Measurements from ENCODE around the gene PTGDS. TPM values are rescaled to one million over a fixed set of nuclear protein-coding genes. Genes with fewer than 3 reads are reported as not detected.

The PTGDS gene
- total RNA-seq, 1 donor from 2014 or later, result 225 TPM

- H3K4me1 ChIP-seq, result peaks cover 7% of the 10 kb centered on the region
- no peak overlapping the region for H3K4me3 ChIP-seq
- DNase-seq (no peak), ATAC-seq (no peak)
- no peaks in the 10 kb centered on the region for H3K27me3 ChIP-seq (ENCODE audit: low read depth)
- no peaks in the 10 kb centered on the region for H3K9me3 ChIP-seq
- no peak for TF ChIP-seq CTCF (IDR thresholded peaks at IDR 0.05)
- H3K27ac ChIP-seq, result no peak overlapping the region
- intact Hi-C loops (cut with DNase I), result no loop called here
- peaks cover 40% of the 10 kb centered on the region for H3K36me3 ChIP-seq
Measured at GRCh38 chr9:137011907-137012675, 34.8 kb downstream of the PTGDS start.

- Histone ChIP-seq H3K36me3 (peaks cover 48% of the 10 kb centered on the region), H3K4me1 (no peaks in the 10 kb centered on the region), H3K27ac (no peak overlapping the region), H3K9me3 (no peaks in the 10 kb centered on the region), H3K27me3 (ENCODE audit: low read depth) (no peaks in the 10 kb centered on the region), H3K4me3 (no peak overlapping the region)
- TF ChIP-seq CTCF (IDR thresholded peaks at IDR 0.05), result no peak
- ATAC-seq (no peak), DNase-seq (no peak)
- intact Hi-C loops (cut with DNase I), result no loop called here
Measured at GRCh38 chr9:137012694-137013570, 35.6 kb downstream of the PTGDS start.

- Histone ChIP-seq H3K4me1 (no peaks in the 10 kb centered on the region), H3K27ac (no peak overlapping the region), H3K9me3 (no peaks in the 10 kb centered on the region), H3K4me3 (no peak overlapping the region), H3K36me3 (peaks cover 50% of the 10 kb centered on the region), H3K27me3 (ENCODE audit: low read depth) (no peaks in the 10 kb centered on the region)
- ATAC-seq (no peak), DNase-seq (no peak)
- intact Hi-C loops (cut with DNase I), result no loop called here
- TF ChIP-seq CTCF (IDR thresholded peaks at IDR 0.05), result no peak
Measured at GRCh38 chr9:137013571-137013940, 36.3 kb downstream of the PTGDS start.

- Histone ChIP-seq H3K4me3 (no peak overlapping the region), H3K4me1 (no peaks in the 10 kb centered on the region), H3K27me3 (ENCODE audit: low read depth) (no peaks in the 10 kb centered on the region), H3K9me3 (no peaks in the 10 kb centered on the region), H3K27ac (no peak overlapping the region), H3K36me3 (peaks cover 50% of the 10 kb centered on the region)
- ATAC-seq (no peak), DNase-seq (no peak)
- intact Hi-C loops (cut with DNase I), result no loop called here
- no peak for TF ChIP-seq CTCF (IDR thresholded peaks at IDR 0.05)
Measured at GRCh38 chr9:137014166-137014565, 36.9 kb downstream of the PTGDS start.

- ATAC-seq (no peak), DNase-seq (no peak)
- TF ChIP-seq CTCF (IDR thresholded peaks at IDR 0.05), result no peak
- Histone ChIP-seq H3K9me3 (no peaks in the 10 kb centered on the region), H3K36me3 (peaks cover 45% of the 10 kb centered on the region), H3K27ac (no peak overlapping the region), H3K4me1 (no peaks in the 10 kb centered on the region), H3K27me3 (ENCODE audit: low read depth) (no peaks in the 10 kb centered on the region), H3K4me3 (no peak overlapping the region)
- intact Hi-C loops (cut with DNase I), result no loop called here
Measured at GRCh38 chr9:137014776-137015539, 37.7 kb downstream of the PTGDS start.

All from lower lobe of right lung (tissue), 2 donors.